Cardiac fibroblast (primary cell): ENCODE measurements around the gene UBA5.

Experiments used
- DNase-seq, 2 donors: peaks; one replicate each; pipeline versions ENCODE4 v3.0.0 to v3.0.0-alpha.2; 2010; ENCODE audit warnings: low read depth in 2 of 2
- H3K4me3 ChIP-seq, 2 donors: replicated peaks in 1 of 2; 1 replicate in 1 of 2; 2 replicates in 1 of 2; pipeline ENCODE4 v1.5.1; 2011; ENCODE audit warnings: low read depth in 2 of 2, low read length in 2 of 2, mild to moderate bottlenecking in 2 of 2, moderate library complexity in 1 of 2
- TF ChIP-seq, protein P1 (sequence below): IDR thresholded peaks from one replicate; pipeline ENCODE4 v1.5.1; 2011; ENCODE audit warnings: low read depth, mild to moderate bottlenecking, low read length, inconsistent platforms

UBA5 gene

GRCh38 chr3:132669256-132669777, 9.2 kb downstream of the UBA5 start:
- no peak for DNase-seq
- TF ChIP-seq, protein P1, sequence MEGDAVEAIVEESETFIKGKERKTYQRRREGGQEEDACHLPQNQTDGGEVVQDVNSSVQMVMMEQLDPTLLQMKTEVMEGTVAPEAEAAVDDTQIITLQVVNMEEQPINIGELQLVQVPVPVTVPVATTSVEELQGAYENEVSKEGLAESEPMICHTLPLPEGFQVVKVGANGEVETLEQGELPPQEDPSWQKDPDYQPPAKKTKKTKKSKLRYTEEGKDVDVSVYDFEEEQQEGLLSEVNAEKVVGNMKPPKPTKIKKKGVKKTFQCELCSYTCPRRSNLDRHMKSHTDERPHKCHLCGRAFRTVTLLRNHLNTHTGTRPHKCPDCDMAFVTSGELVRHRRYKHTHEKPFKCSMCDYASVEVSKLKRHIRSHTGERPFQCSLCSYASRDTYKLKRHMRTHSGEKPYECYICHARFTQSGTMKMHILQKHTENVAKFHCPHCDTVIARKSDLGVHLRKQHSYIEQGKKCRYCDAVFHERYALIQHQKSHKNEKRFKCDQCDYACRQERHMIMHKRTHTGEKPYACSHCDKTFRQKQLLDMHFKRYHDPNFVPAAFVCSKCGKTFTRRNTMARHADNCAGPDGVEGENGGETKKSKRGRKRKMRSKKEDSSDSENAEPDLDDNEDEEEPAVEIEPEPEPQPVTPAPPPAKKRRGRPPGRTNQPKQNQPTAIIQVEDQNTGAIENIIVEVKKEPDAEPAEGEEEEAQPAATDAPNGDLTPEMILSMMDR, result no peak
- H3K4me3 ChIP-seq, result no peak overlapping the region

DNA sequence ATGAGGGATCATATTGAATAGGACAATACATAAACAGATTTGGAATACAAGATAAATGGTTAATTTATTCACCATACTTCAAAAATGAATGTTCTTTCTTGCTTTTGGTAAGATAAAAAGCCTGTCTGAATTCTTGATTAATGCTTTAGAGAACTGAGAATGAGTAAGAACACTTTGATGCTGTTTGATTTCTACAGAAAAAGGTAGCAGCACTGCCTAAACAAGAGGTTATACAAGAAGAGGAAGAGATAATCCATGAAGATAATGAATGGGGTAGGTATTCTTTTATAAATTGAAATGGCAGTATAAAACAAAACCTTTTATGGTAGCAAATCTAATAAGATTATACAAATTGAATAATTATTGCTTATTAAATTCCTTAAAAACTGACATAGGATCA, 15.3 kb downstream of the UBA5 start:
- no peak overlapping the region for H3K4me3 ChIP-seq
- no peak for DNase-seq
- TF ChIP-seq, protein P1, result no peak

GRCh38 chr3:132679911-132680310, 19.8 kb downstream of the UBA5 start:
- DNase-seq, result no peak
- TF ChIP-seq, protein P1, result no peak
- H3K4me3 ChIP-seq, result no peak overlapping the region

DNA sequence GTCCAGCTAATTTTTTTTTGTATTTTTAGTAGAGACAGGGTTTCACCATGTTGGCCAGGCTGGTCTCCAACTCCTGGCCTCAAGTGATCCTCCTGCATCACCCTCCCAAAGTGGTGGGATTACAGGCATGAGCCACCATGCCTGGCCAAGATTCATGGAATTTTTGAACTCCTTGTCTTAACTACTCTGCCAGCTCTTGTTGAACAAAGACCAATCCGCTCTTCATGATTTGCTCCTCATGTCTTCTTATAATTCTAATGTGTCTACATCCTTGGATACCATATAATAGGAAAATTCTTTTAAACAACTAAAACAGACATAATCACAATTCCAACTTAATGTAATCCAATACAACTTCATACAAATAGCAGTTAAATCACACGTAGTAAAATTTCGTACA, 21.3 kb downstream of the UBA5 start:
- no peak overlapping the region for H3K4me3 ChIP-seq
- TF ChIP-seq, protein P1, result no peak
- DNase-seq, result no peak

DNA sequence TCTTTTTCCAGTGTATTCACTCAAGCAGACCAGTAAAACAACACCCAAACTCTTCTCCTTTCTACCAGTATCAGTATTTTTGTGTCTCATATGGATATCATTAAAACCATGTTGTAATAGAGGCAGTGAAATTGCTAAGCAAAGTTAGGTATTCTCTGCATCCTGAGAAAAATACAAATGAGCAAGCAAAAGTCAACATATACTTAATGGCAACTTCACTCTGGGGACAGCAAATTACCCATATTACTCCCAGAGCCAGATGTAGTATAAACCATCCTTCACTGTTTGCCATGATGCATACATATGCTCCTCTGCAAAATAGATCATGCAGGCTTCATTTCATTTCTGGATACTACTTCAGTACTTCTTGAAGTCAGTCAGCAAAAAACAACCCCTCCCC, 22.1 kb downstream of the UBA5 start:
- DNase-seq, result no peak
- TF ChIP-seq, protein P1, result no peak

DNA sequence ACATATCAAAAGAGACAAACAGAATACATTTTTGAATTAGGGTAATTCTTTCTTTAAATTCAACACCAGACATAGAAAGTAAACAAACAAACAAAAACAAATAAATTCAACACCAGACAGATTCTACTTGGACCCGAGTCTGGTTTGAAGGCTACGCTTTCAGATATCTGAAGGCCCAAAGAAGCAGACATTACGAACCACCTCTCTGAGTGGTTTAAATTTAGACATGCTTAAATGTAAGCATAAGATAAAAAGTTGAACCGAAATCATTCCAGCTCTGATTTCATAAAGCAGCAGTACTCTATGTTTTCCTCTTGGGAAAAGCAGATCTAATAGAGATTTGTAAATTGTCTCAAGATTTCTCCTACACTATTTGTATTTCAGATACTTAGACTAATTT, 29.9 kb downstream of the UBA5 start:
- no peak overlapping the region for H3K4me3 ChIP-seq
- DNase-seq, result no peak
- TF ChIP-seq, protein P1, result no peak

More for the DNA sequence above, 22.1 kb downstream of the UBA5 start:
- no peak overlapping the region for H3K4me3 ChIP-seq

DNA sequence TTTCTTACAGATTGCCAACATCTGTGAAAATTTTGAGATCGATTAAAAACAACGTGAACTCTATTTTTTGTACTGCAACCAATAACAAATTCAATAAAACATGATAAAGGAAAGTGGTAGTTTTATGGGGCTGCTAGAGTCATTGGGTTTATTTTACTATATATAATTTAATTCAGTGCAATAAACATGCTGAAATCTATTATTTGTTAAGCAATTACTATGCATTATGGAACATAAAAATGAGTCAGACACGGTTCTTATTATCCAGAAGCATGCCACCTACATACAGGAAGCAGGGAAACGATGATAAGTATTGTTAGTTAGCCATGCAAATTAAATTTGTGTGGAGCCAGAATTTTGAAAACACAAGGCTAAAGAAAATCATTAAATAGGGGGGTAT, 34.9 kb downstream of the UBA5 start:
- DNase-seq, result no peak
- TF ChIP-seq, protein P1, result no peak
- no peak overlapping the region for H3K4me3 ChIP-seq
